ENCODE data around the gene CYP2A6. TPM values are rescaled to one million over a fixed set of nuclear protein-coding genes. Genes with fewer than 3 reads are reported as not detected.

The CYP2A6 gene
- total and polyA plus RNA-seq, 2 experiments from 2014 or later = 0.39 TPM; not detected in 1

DNA sequence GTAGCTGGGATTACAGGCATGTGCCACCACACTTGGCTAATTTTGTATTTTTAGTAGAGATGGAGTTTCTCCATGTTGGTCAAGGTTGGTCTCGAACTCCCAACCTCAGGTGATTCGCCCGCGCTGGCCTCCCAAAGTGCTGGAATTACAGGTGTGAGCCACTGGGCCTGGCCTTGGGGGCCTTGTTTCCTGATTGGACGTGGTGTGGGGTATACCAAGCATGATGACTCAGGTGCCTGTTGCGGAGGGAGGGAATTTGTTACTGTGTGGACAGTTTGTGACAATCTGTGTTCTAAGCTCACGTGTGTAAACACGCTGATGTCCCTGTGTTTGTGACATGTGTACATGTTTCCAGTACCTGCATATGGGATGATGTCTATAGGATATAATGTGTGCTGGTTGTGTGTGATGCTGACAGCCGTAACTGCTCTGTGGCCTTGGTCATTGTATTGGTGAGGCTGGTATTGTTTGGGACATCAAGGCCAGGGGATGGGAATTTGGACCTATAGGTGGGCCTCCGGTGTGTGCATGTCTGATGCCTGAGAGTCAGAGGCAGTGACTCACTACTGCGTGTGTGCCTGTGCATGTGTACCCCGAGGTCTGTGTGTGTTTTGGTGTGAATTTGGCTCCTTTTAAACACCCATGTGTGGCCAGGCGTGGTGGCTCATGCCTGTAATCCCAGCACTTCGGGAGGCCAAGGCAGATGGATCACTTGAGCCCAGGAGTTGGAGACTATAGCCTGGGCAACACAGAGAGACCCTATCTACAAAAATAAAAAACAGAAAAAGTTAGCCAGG is 52.9 kb downstream of the CYP2A6 start:
- H3K9me2 ChIP-seq (ENCODE audit: insufficient read depth) = no peaks in the 10 kb centered on the region
- Mint-ChIP-seq H3K27ac (peak overlapping the region; percentile 99), H3K27me3 (ENCODE audit: insufficient read depth, low read depth, poor library complexity) (peaks cover 25% of the 10 kb centered on the region), H3K9me3 (no peaks in the 10 kb centered on the region), H3K4me1 (peaks cover 24% of the 10 kb centered on the region), H3K36me3 (ENCODE audit: low read depth) (peaks cover 24% of the 10 kb centered on the region), H3K4me3 (peak overlapping the region; percentile 91)
- H3K27me3 ChIP-seq (ENCODE audit: insufficient read depth) = no peaks in the 10 kb centered on the region
- peaks cover 15% of the 10 kb centered on the region for H3F3A ChIP-seq (replicated peaks; ENCODE audit: low read depth)
- TF ChIP-seq POLR2AphosphoS5 (IDR thresholded peaks at IDR 0.05; ENCODE audit: low read depth) = no peak
- TF ChIP-seq, protein P1, sequence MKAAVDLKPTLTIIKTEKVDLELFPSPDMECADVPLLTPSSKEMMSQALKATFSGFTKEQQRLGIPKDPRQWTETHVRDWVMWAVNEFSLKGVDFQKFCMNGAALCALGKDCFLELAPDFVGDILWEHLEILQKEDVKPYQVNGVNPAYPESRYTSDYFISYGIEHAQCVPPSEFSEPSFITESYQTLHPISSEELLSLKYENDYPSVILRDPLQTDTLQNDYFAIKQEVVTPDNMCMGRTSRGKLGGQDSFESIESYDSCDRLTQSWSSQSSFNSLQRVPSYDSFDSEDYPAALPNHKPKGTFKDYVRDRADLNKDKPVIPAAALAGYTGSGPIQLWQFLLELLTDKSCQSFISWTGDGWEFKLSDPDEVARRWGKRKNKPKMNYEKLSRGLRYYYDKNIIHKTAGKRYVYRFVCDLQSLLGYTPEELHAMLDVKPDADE (IDR thresholded peaks at IDR 0.05) = no peak
- TF ChIP-seq ZNF331 (CRISPR knock-in tag; IDR thresholded peaks at IDR 0.05; ENCODE audit: low read depth) = no peak
- TF ChIP-seq, protein P2, sequence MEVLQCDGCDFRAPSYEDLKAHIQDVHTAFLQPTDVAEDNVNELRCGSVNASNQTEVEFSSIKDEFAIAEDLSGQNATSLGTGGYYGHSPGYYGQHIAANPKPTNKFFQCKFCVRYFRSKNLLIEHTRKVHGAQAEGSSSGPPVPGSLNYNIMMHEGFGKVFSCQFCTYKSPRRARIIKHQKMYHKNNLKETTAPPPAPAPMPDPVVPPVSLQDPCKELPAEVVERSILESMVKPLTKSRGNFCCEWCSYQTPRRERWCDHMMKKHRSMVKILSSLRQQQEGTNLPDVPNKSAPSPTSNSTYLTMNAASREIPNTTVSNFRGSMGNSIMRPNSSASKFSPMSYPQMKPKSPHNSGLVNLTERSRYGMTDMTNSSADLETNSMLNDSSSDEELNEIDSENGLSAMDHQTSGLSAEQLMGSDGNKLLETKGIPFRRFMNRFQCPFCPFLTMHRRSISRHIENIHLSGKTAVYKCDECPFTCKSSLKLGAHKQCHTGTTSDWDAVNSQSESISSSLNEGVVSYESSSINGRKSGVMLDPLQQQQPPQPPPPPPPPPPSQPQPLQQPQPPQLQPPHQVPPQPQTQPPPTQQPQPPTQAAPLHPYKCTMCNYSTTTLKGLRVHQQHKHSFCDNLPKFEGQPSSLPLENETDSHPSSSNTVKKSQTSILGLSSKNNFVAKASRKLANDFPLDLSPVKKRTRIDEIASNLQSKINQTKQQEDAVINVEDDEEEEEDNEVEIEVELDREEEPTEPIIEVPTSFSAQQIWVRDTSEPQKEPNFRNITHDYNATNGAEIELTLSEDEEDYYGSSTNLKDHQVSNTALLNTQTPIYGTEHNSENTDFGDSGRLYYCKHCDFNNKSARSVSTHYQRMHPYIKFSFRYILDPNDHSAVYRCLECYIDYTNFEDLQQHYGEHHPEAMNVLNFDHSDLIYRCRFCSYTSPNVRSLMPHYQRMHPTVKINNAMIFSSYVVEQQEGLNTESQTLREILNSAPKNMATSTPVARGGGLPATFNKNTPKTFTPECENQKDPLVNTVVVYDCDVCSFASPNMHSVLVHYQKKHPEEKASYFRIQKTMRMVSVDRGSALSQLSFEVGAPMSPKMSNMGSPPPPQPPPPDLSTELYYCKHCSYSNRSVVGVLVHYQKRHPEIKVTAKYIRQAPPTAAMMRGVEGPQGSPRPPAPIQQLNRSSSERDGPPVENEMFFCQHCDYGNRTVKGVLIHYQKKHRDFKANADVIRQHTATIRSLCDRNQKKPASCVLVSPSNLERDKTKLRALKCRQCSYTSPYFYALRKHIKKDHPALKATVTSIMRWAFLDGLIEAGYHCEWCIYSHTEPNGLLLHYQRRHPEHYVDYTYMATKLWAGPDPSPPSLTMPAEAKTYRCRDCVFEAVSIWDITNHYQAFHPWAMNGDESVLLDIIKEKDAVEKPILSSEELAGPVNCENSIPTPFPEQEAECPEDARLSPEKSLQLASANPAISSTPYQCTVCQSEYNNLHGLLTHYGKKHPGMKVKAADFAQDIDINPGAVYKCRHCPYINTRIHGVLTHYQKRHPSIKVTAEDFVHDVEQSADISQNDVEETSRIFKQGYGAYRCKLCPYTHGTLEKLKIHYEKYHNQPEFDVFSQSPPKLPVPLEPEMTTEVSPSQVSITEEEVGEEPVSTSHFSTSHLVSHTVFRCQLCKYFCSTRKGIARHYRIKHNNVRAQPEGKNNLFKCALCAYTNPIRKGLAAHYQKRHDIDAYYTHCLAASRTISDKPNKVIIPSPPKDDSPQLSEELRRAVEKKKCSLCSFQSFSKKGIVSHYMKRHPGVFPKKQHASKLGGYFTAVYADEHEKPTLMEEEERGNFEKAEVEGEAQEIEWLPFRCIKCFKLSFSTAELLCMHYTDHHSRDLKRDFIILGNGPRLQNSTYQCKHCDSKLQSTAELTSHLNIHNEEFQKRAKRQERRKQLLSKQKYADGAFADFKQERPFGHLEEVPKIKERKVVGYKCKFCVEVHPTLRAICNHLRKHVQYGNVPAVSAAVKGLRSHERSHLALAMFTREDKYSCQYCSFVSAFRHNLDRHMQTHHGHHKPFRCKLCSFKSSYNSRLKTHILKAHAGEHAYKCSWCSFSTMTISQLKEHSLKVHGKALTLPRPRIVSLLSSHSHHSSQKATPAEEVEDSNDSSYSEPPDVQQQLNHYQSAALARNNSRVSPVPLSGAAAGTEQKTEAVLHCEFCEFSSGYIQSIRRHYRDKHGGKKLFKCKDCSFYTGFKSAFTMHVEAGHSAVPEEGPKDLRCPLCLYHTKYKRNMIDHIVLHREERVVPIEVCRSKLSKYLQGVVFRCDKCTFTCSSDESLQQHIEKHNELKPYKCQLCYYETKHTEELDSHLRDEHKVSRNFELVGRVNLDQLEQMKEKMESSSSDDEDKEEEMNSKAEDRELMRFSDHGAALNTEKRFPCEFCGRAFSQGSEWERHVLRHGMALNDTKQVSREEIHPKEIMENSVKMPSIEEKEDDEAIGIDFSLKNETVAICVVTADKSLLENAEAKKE (CRISPR knock-in tag; IDR thresholded peaks at IDR 0.05) = no peak
- TF ChIP-seq NANOG (IDR thresholded peaks at IDR 0.05; ENCODE audit: borderline replicate concordance) = no peak
- peaks cover 19% of the 10 kb centered on the region for H4K20me1 ChIP-seq (replicated peaks; ENCODE audit: insufficient read depth)
- H3K4me1 ChIP-seq (ENCODE audit: insufficient read depth) = peaks cover 21% of the 10 kb centered on the region
- 0 out of 2 replicates have a peak, but pooled peaks cover 2% of the 10 kb centered on the region for H3K36me3 ChIP-seq (ENCODE audit: insufficient read depth)
- H3K4me3 ChIP-seq = peak overlapping the region; percentile 64
- DNase-seq (ENCODE audit: low spot score) (no peak), ATAC-seq (no peak)
- peak overlapping the region; percentile 35; the same call in 1 of the 2 replicates for H2AFZ ChIP-seq
- H3K27ac ChIP-seq (ENCODE audit: low read depth) = peak overlapping the region; percentile 94
- H3K4me2 ChIP-seq = peak overlapping the region; percentile 77; the same call in 1 of the 2 replicates
- peaks cover 29% of the 10 kb centered on the region for H3K79me2 ChIP-seq (replicated peaks; ENCODE audit: insufficient read depth)

Other genes with a start within 250 kb of the CYP2A6 start
- gene LTBP4, start 249.1 kb downstream of the CYP2A6 start, total RNA-seq (2014; rRNA removed; shearing (Covaris generic)) = 53.2 and 65.0 TPM in 2 replicates
- gene LTBP4, start 249.1 kb downstream of the CYP2A6 start, polyA plus RNA-seq (2016; fragmentation: Nextera tagmentation; extraction: Ambion mirVana) = 48.4 and 50.3 TPM in 2 replicates
- 21.6 and 28.5 TPM in 2 replicates for gene NUMBL, start 159.8 kb downstream of the CYP2A6 start, total RNA-seq (2014; rRNA removed; shearing (Covaris generic))
- gene NUMBL, start 159.8 kb downstream of the CYP2A6 start, polyA plus RNA-seq (2016; fragmentation: Nextera tagmentation; extraction: Ambion mirVana) = 8.5 and 9.6 TPM in 2 replicates
- gene COQ8B, start 133.6 kb downstream of the CYP2A6 start, total RNA-seq (2014; rRNA removed; shearing (Covaris generic)) = 42.6 and 59.6 TPM in 2 replicates
- 13.4 and 13.9 TPM in 2 replicates for gene COQ8B, start 133.6 kb downstream of the CYP2A6 start, polyA plus RNA-seq (2016; fragmentation: Nextera tagmentation; extraction: Ambion mirVana)
- gene ITPKC, start 133.3 kb downstream of the CYP2A6 start, total RNA-seq (2014; rRNA removed; shearing (Covaris generic)) = 9.8 and 12.6 TPM in 2 replicates
- gene ITPKC, start 133.3 kb downstream of the CYP2A6 start, polyA plus RNA-seq (2016; fragmentation: Nextera tagmentation; extraction: Ambion mirVana) = 5.3 and 5.4 TPM in 2 replicates
- gene ACTMAP, start 100.0 kb downstream of the CYP2A6 start, total RNA-seq (2014; rRNA removed; shearing (Covaris generic)) = 10.3 and 14.9 TPM in 2 replicates
- gene ACTMAP, start 100.0 kb downstream of the CYP2A6 start, polyA plus RNA-seq (2016; fragmentation: Nextera tagmentation; extraction: Ambion mirVana) = 16.7 and 17.9 TPM in 2 replicates
- gene SNRPA, start 99.2 kb downstream of the CYP2A6 start, total RNA-seq (2014; rRNA removed; shearing (Covaris generic)) = 239 and 295 TPM in 2 replicates
- gene SNRPA, start 99.2 kb downstream of the CYP2A6 start, polyA plus RNA-seq (2016; fragmentation: Nextera tagmentation; extraction: Ambion mirVana) = 321 and 326 TPM in 2 replicates
- gene MIA, start 74.9 kb downstream of the CYP2A6 start, total RNA-seq (2014; rRNA removed; shearing (Covaris generic)) = not detected in 2 replicates
- gene MIA, start 74.9 kb downstream of the CYP2A6 start, polyA plus RNA-seq (2016; fragmentation: Nextera tagmentation; extraction: Ambion mirVana) = not detected in 2 replicates
- gene RAB4B, start 72.2 kb downstream of the CYP2A6 start, total RNA-seq (2014; rRNA removed; shearing (Covaris generic)) = 27.4 and 32.6 TPM in 2 replicates
- 23.0 and 29.0 TPM in 2 replicates for gene RAB4B, start 72.2 kb downstream of the CYP2A6 start, polyA plus RNA-seq (2016; fragmentation: Nextera tagmentation; extraction: Ambion mirVana)
- gene EGLN2, start 51.3 kb downstream of the CYP2A6 start, total RNA-seq (2014; rRNA removed; shearing (Covaris generic)) = 98.3 and 118 TPM in 2 replicates
- gene EGLN2, start 51.3 kb downstream of the CYP2A6 start, polyA plus RNA-seq (2016; fragmentation: Nextera tagmentation; extraction: Ambion mirVana) = 55.8 and 59.9 TPM in 2 replicates
- 4.8 TPM in 1 of 2 replicates, not detected in the other for gene CYP2A7, start 31.8 kb upstream of the CYP2A6 start, total RNA-seq (2014; rRNA removed; shearing (Covaris generic))
- not detected in 2 replicates for gene CYP2A7, start 31.8 kb upstream of the CYP2A6 start, polyA plus RNA-seq (2016; fragmentation: Nextera tagmentation; extraction: Ambion mirVana)
- gene CYP2B6, start 140.8 kb upstream of the CYP2A6 start, total RNA-seq (2014; rRNA removed; shearing (Covaris generic)) = 1.2 and 8.4 TPM in 2 replicates
- gene CYP2B6, start 140.8 kb upstream of the CYP2A6 start, polyA plus RNA-seq (2016; fragmentation: Nextera tagmentation; extraction: Ambion mirVana) = 2.9 and 3.9 TPM in 2 replicates
- 0.35 and 0.50 TPM in 2 replicates for gene CYP2A13, start 238.0 kb upstream of the CYP2A6 start, total RNA-seq (2014; rRNA removed; shearing (Covaris generic))
- gene CYP2A13, start 238.0 kb upstream of the CYP2A6 start, polyA plus RNA-seq (2016; fragmentation: Nextera tagmentation; extraction: Ambion mirVana) = 0.27 and 0.40 TPM in 2 replicates

All from GM23338 (cell line).